ENCODE data around the gene COL6A2. TPM values are rescaled to one million over a fixed set of nuclear protein-coding genes. Genes with fewer than 3 reads are reported as not detected.
"Not testable (repeated sequence)": the region's sequence is repeated elsewhere in the genome, so short reads cannot be mapped to it uniquely, and the experiment has no call there.

Gene COL6A2
- total and polyA plus RNA-seq, 10 of the 15 experiments (the other 5 are each of a cell fraction or from before 2014, with no cell fraction given), result 0.16 to 1.3 (median 0.34) TPM; not detected in 7

DNA sequence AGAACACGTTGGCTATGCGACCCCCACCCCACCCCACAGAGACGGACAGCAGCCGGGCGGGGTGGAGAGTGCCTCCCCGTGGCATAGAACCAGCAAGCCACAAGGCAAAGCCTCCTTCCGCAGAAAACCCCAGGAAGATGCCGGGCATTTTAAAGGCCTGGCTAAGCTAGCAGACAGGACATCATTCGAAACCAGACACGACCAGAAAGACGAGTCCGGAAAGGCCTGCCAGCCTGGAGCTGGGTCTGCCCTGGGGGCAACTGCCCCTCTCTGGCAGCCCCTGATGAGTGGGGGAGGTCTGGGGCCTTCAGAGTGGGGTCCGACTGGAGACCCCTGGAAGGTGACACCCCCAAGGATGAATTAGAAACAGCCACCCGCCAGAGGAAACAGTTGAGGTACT is 48.9 kb downstream of the COL6A2 start:
- intact Hi-C loops (cut with micrococcal nuclease; ENCODE audit: unreplicated experiment), result loop anchor here (10.0 kb wide), 1 partner anchor 138 kb away; the partner anchor contains the start of genes MCM3AP and YBEY
- BruUV-seq (replicated peaks), result no TSS peak
- Histone ChIP-seq H3K4me1 (ENCODE audit: control insufficient read depth, insufficient read depth, low read length) (no peaks in the 10 kb centered on the region; the same call in 1 of the 2 replicates), H3K79me2 (ENCODE audit: control insufficient read depth, insufficient read depth, low read length) (no peaks in the 10 kb centered on the region), H3K27me3 (replicated peaks in 1 of 2; ENCODE audit: control insufficient read depth in 2 of 2, insufficient read depth in 2 of 2, low read length in 1 of 2) (no peaks in the 10 kb centered on the region), H4K20me1 (ENCODE audit: control insufficient read depth, insufficient read depth) (no peaks in the 10 kb centered on the region), H3K4me2 (ENCODE audit: control insufficient read depth, insufficient read depth) (no peak overlapping the region), H3K4me3 (no peak overlapping the region), H3K9ac (ENCODE audit: control insufficient read depth, insufficient read depth, low read length) (no peak overlapping the region), H2AFZ (ENCODE audit: control insufficient read depth, low read depth, low read length) (no peak overlapping the region), H3K36me3 (ENCODE audit: control insufficient read depth in 2 of 2, insufficient read depth in 2 of 2, low read length in 1 of 2) (no peaks in the 10 kb centered on the region), H3K27ac (ENCODE audit: control insufficient read depth, insufficient read depth) (no peak overlapping the region), H3K9me3 (replicated peaks; ENCODE audit: control insufficient read depth, insufficient read depth, low read length) (no peaks in the 10 kb centered on the region; the same call in 2 of the 3 replicates)
- WGBS (ENCODE audit: insufficient coverage, insufficient replicate concordance, low lambda C conversion rate, missing lambda C conversion rate), result 31% methylated on average over 13 of the region's 14 CpGs
- ATAC-seq (no peak), FAIRE-seq (no peak), DNase-seq (ENCODE audit: low read depth, low spot score) (no peak)
- in situ Hi-C loops (cut with MboI), result no loop called here
- RAD21 ChIA-PET (ENCODE audit: unreplicated experiment), result no interaction called here
- CTCF ChIA-PET, result interaction anchor here (0.9 to 1.3 kb wide), 3 partner anchors 107 to 179 kb away, joined by 3 to 4 read pairs (median 4); a partner anchor contains a TSS
- no peak for TF ChIP-seq SREBF1 (IDR thresholded peaks at IDR 0.05; ENCODE audit: low read length)
- TF ChIP-seq HSF1 (IDR thresholded peaks at IDR 0.05; ENCODE audit: low read depth, low read length), result no peak
- POLR2A ChIA-PET, result no interaction called here
- SMC1A ChIA-PET (ENCODE audit: uncharacterized antibody, unreplicated experiment), result no interaction called here

DNA sequence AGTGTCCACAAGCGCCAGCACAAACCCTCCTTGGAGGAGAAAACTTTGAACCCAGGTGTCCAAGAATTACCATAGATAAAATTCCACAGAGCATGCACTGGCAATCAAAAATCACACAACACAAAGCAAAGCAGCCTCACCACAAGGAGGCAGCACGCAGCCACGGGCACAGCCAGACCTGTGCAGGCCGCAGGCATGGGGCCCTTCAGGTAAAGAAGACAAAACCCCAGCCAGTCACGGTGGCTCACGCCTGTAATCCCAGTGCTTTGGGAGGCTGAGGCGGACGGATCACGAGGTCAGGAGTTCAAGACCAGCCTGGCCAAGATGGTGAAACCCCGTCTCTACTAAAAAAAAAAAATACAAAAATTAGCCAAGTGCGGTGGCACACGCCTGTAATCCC is 49.5 kb downstream of the COL6A2 start:
- intact Hi-C loops (cut with micrococcal nuclease; ENCODE audit: unreplicated experiment), result loop anchor here (10.0 kb wide), 1 partner anchor 137 kb away; the partner anchor contains the start of genes MCM3AP and YBEY
- BruUV-seq (replicated peaks); H2AFZ ChIP-seq (ENCODE audit: control insufficient read depth, low read depth, low read length); H3K27me3 ChIP-seq (replicated peaks in 1 of 2; ENCODE audit: control insufficient read depth in 2 of 2, insufficient read depth in 2 of 2, low read length in 1 of 2); H3K36me3 ChIP-seq (ENCODE audit: control insufficient read depth in 2 of 2, insufficient read depth in 2 of 2, low read length in 1 of 2); H3K79me2 ChIP-seq (ENCODE audit: control insufficient read depth, insufficient read depth, low read length); H3K4me1 ChIP-seq (ENCODE audit: control insufficient read depth, insufficient read depth, low read length); SMC1A ChIA-PET (ENCODE audit: uncharacterized antibody, unreplicated experiment); H4K20me1 ChIP-seq (ENCODE audit: control insufficient read depth, insufficient read depth); in situ Hi-C loops (cut with MboI); POLR2A ChIA-PET; H3K4me2 ChIP-seq (ENCODE audit: control insufficient read depth, insufficient read depth); H3K9ac ChIP-seq (ENCODE audit: control insufficient read depth, insufficient read depth, low read length); DNase-seq (ENCODE audit: low read depth, low spot score); FAIRE-seq; H3K9me3 ChIP-seq (replicated peaks; ENCODE audit: control insufficient read depth, insufficient read depth, low read length); H3K4me3 ChIP-seq; H3K27ac ChIP-seq (ENCODE audit: control insufficient read depth, insufficient read depth): not testable (repeated sequence)
- TF ChIP-seq SMC3 (IDR thresholded peaks at IDR 0.05; ENCODE audit: borderline replicate concordance, low read length) (peak; percentile 55; the same call in 1 of the 2 replicates), RAD21 (IDR thresholded peaks at IDR 0.05; ENCODE audit: insufficient read depth, low read depth, low read length) (peak; percentile 66), RUNX3 (IDR thresholded peaks at IDR 0.05; ENCODE audit: low read length) (peak; percentile 22; the same call in 1 of the 2 replicates), CTCF (IDR thresholded peaks at IDR 0.05 in 2 of 3, conservative IDR thresholded peaks at IDR 0.05 in 1 of 3; ENCODE audit: control insufficient read depth in 2 of 3, extremely low read depth in 1 of 3, insufficient read depth in 1 of 3, low read depth in 3 of 3, low read length in 3 of 3) (peak; percentile 44 to 70 (median 55))
- CTCF ChIA-PET, result interaction anchor here (0.9 to 1.3 kb wide), 3 partner anchors 107 to 178 kb away, joined by 3 to 4 read pairs (median 4); a partner anchor contains a TSS
- RAD21 ChIA-PET (ENCODE audit: unreplicated experiment), result interaction anchor here (1.0 kb wide), 1 partner anchor 174 kb away, joined by 5 read pairs; no protein-coding TSS in a partner anchor
- ATAC-seq, result peak; percentile 47
- WGBS (ENCODE audit: insufficient coverage, insufficient replicate concordance, low lambda C conversion rate, missing lambda C conversion rate), result 45% methylated on average over 10 of the region's 12 CpGs
